HG02884 (cell line): ENCODE results near the gene C16orf92.
"Not testable (repeated sequence)": the region's sequence is repeated elsewhere in the genome, so short reads cannot be mapped to it uniquely, and the experiment has no call there.

ENCODE experiments used
- ATAC-seq: cut with Tn5 transposase; IDR thresholded peaks from one replicate; pipeline ENCODE4 v1.9.1; 2021; ENCODE audit warnings: mild to moderate bottlenecking, moderate library complexity; ENCODE audit not compliant: unreplicated experiment

The C16orf92 gene

DNA sequence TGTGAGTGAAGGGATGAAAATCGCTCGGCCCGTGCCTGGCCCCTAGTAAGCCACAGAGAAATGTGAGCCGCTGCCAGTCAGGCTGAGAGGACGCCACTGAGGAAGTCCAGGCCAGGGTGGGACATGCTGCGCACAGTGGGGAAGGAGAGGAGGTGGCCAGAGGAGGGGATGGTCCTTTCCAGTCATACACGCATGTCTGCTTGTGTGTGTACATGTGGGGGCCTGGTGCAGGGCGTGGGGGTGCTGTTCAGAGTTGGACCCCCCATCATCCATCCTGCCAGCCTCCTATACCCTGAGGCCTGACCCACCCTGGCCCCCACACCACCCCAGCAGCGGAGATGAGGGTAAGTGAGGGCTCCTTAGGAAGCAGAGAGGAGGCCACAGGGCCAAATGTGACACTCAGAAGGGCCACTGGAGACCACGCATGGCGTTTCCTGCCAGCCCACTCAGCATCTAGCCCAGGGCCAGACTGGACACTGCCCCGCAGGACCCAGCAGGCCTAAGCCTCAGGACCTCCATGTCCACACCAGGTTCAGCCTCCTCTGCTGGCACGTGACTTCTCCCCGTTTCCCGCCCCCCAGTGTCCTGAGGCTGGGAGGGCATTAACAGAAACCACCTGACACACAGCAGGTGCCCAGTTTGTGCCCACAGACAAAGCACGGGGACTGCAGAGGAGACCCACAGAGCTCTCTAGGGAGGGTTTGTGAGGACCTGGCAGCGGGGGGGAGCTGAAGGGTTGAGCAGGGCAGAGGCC, 19.2 kb upstream of the C16orf92 start:
- no peak for ATAC-seq

GRCh38 chr16:30004424-30004776, 18.6 kb upstream of the C16orf92 start:
- ATAC-seq: no peak

DNA sequence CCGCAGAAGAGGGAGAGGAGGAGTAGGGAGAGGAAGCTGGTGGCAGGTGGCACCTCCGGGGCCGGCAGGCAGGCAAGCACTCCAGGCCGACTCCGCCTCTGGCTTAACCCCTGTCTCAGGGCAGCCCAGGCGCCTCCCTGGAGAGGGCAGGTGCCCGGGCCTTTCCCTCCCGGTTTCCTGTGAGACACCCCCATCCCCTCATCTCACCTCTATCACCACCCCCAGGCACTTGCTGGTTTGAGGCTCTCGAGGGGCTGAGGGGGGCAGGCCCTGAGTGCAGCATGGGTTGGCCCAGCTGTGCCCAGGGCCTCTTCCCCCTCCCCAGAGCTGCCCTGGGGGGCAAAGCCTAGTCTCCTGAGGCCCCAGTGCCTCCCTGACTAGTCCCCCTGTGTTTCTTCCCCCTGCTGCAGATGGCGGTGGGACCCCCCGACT, 18.2 kb upstream of the C16orf92 start:
- no peak for ATAC-seq

GRCh38 chr16:30005341-30006094, 17.5 kb upstream of the C16orf92 start:
- no peak for ATAC-seq

DNA sequence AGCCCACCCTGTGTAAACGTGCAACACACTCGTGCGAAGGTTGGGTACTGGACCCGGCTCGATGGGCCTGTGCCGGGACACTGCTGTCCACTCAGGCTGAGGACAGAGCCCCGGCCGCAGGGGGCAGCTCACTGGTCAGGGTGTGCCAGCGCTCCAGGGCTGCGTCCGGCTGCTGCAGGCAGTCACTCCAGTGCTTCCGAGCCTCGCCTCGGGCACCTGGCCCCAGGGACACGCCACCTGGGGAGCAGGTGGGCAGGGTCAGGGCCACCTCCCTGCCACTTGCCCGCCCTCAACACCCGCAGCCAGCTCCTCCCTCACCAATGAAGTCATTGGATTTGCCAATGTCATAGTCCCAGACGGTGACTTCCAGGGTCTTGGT, 16.9 kb upstream of the C16orf92 start:
- ATAC-seq: no peak

DNA sequence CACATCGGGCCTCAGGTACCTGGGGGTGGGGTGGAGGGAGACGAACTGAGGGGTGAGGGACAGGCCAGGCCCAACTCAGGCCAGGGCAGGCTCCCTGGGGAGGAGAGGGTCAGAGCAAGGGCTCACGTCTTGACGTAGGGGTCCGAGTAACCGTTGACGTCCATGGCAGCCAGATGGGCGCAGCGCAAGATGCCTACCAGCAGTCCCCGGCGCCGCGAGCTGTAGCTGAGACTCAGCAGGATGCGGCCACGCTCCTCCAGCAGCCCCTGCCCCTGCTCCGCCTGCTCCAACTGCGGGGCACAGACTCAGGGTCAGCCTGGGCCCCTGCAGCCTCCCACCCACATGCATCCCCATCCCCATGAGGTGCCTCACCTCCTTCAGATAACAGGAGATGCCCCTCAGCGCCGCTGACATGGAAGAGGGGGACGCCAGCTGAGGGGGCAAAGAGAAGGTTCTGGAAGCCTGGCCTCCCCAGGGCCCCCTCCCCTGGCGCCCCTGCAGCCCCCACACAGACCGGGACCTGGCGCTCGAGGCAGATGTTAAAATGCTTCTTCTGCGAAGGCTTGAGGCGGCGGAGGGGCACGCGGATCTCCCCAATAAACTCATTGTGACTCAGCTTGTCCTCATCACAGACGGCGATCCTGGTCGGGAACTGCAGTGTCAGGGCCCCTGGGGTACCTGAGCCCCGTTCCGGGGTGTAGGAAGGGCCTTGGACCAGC, 16.2 kb upstream of the C16orf92 start:
- ATAC-seq: no peak

DNA sequence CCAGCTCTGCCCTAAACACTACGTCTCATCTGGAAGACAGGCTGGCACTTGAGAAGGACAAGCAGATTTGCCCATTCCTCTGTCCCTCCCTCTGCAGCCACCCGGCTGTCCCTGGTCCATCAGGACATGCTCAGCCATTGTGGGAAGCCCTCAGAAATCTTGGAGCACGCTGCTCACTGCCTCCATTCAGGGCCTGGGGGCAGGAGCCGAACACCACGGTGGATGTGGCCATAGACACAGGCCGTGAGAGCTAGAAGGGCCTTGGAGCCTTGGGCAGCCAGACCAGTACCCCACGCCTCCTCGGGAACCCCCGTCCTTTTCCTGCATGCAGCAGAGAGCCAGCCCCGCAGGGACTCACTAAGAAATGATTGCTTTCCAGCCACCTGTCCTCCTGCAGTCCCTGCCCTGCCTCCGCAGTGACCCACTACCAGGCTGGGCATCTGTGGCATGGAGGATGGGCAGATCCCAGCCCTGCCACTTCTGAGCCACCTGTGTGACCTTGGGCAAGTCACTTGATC, 15.6 kb upstream of the C16orf92 start:
- no peak for ATAC-seq

DNA sequence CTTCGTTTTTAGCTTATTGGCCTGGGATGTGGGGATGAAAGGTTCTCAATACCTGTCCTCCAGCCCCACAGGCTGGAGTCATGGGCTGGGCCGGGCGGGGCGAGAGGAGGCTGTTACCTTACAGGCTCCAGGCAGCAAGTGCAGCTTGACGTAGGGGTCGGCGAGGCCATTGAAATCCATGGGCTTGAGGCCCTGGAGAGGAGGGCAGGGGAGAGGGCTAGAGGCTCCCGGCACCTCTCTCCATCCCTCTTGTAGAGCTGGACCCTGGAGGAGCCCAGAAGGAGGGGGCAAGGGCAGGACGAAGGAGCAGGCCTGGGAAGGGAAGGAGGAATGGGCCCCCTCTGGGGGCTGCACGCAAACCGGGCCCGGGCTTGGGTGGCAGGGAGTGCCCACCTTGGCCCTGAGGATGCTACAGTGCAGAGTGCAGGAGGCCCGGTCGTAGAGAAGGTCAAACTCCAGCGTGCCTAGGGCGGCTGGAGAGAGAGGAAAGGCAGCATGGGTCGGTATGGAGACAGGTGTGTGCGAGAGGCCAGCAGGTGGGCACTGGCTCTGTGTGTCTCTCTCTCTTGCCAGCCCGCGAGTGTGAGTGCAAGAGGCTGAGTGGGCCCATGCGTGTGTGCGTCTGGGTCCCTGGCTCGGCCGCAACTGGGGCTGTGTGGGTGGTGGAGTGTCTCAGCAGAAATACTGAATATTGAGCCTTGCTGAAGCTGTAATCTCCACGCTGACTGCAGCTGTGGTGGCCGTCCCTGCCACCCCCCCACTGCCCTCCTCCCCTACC, 13.7 kb upstream of the C16orf92 start:
- ATAC-seq: no peak

GRCh38 chr16:30009990-30010843, 12.8 kb upstream of the C16orf92 start:
- ATAC-seq: no peak

GRCh38 chr16:30010844-30011713, 11.9 kb upstream of the C16orf92 start, which contains the start of gene DOC2A:
DOC2A (minus strand) TSS chr16:30011027; CDS start chr16:30010222, 805 bp downstream.
- ATAC-seq: no peak

- ATAC-seq: no peak
These were observed 11.1 kb upstream of the C16orf92 start for GRCh38 chr16:30011714-30012504.

GRCh38 chr16:30012598-30012997, 10.4 kb upstream of the C16orf92 start:
- ATAC-seq: not testable (repeated sequence)

DNA sequence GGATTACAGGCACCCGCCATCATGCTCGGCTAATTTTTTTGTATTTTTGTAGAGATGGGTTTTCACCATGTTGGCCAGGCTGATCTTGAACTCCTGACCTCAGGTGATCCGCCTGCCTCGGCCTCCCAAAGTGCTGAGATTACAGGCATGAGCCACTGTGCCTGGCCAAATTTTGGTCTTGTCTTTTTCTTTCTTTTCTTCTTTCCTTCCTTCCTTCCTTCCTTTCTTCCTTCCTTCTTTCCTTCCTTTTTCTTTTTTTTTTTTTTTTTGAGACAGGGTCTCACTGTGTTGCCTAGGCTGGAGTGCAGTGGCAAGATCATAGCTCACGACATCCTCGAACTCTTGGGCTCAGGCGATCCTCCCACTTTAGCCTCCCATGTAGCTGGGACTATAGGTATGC, 7.5 kb upstream of the C16orf92 start:
- not testable (repeated sequence) for ATAC-seq

- no peak for ATAC-seq
These were observed 6.3 kb upstream of the C16orf92 start for GRCh38 chr16:30016555-30017276.

DNA sequence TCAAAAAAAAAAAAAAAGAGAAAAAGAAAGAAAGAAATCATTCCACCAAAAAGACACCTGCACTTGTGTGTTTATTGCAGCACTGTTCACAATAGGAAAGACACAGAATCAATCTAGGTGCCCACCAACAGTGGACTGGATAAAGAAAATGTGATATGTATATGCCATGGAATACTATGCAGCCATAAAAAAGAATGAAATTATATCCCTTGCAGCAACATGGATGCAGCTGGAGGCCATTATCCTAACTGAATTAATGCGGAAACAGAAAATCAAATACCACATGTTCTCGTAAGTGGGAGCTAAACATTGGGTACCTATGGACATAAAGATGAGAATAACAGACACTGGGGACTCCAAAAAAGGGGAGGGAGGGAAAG, 5.7 kb upstream of the C16orf92 start:
- no peak for ATAC-seq

DNA sequence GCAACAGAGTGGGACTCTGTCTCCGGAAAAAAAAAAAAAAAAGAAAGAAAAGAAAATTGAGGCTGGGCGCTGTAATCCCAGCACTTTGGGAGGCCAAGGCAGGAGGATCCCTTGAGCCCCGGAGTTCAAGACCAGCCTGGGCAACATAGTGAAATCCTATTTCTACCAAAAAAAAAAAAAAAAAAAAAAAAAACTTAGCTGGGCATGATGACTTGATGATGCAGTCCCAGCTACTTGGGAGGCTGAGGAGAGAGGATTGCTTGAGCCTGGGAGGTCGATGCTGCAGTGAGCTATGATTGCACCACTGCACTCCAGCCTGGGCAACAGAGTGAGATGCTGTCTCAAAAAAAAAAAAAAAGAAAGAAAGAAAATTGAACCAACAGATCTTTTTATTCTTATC, 5.1 kb upstream of the C16orf92 start:
- not testable (repeated sequence) for ATAC-seq

GRCh38 chr16:30018731-30019158, 4.3 kb upstream of the C16orf92 start:
- ATAC-seq: no peak
